A673 (cell line): Measurements from ENCODE around the gene ZNF511. TPM values are rescaled to one million over a fixed set of nuclear protein-coding genes. Genes with fewer than 3 reads are reported as not detected.

Source experiments
- BruUV-seq: library from RNA; stranded (reverse); fragments of 400-500 nt; replicated peaks from 2 replicates; lab custom pipeline; 2021; lab: Mats Ljungman, UMichigan
- CTCF ChIA-PET: fragments of 300-600 bp; sonication (Branson Sonifier 250); formaldehyde crosslinking; loops from one replicate; lab custom pipeline; 2022; ENCODE audit warnings: antibody characterized with exemption; lab: Charles Lee
- POLR2A ChIA-PET: fragments of 300-600 bp; sonication (Branson Sonifier 250); formaldehyde crosslinking; loops from one replicate; lab custom pipeline; 2022; ENCODE audit warnings: antibody characterized with exemption; ENCODE audit not compliant: low non-redundant PET; lab: Charles Lee
- DNase-seq: peaks from one replicate; pipeline ENCODE4 v3.0.0-alpha.2; 2015; ENCODE audit warnings: low spot score
- H3K27ac ChIP-seq: fragments of 200-600 bp; sonication (generic); 2 replicates; pipeline ENCODE4 v1.5.1; 2016; ENCODE audit warnings: mixed run types, low read depth, mild to moderate bottlenecking, mixed read lengths, antibody characterized with exemption, low read length; ENCODE audit not compliant: poor library complexity, severe bottlenecking
- H3K27me3 ChIP-seq: fragments of 200-600 bp; sonication (generic); replicated peaks from 2 replicates; pipeline ENCODE4 v1.6.1; 2017; ENCODE audit warnings: mixed run types, low read depth, mild to moderate bottlenecking, mixed read lengths, antibody characterized with exemption, low read length; ENCODE audit not compliant: insufficient read depth, poor library complexity
- H3K36me3 ChIP-seq: fragments of 200-600 bp; sonication (generic); 2 replicates; pipeline ENCODE4 v1.6.1; 2016; ENCODE audit warnings: mixed run types, mild to moderate bottlenecking, mixed read lengths, antibody characterized with exemption, low read length; ENCODE audit not compliant: insufficient read depth, poor library complexity, severe bottlenecking
- H3K4me1 ChIP-seq: fragments of 200-600 bp; sonication (generic); 2 replicates; pipeline ENCODE4 v1.6.1; 2017; ENCODE audit warnings: mixed run types, mild to moderate bottlenecking, mixed read lengths, antibody characterized with exemption, low read length; ENCODE audit not compliant: insufficient read depth, poor library complexity, severe bottlenecking
- H3K4me3 ChIP-seq: fragments of 200-600 bp; sonication (generic); 2 replicates; pipeline ENCODE4 v1.5.1; 2016; ENCODE audit warnings: low read depth, mixed run types, mild to moderate bottlenecking, mixed read lengths, low read length; ENCODE audit not compliant: poor library complexity, severe bottlenecking
- H3K9me3 ChIP-seq: fragments of 200-600 bp; sonication (generic); 2 replicates; pipeline ENCODE4 v1.6.1; 2016; ENCODE audit warnings: mixed run types, low read depth, mild to moderate bottlenecking, mixed read lengths, antibody characterized with exemption, low read length; ENCODE audit not compliant: poor library complexity, severe bottlenecking
- EZH2 ChIP-seq: fragments of 200-600 bp; sonication (generic); IDR thresholded peaks from 2 replicates; pipeline ENCODE4 v1.6.1; 2017; ENCODE audit warnings: borderline replicate concordance, low read depth, mild to moderate bottlenecking, mixed read lengths, antibody characterized with exemption, low read length; ENCODE audit not compliant: poor library complexity, severe bottlenecking
- intact Hi-C: fragments of 100-400 bp; cut with micrococcal nuclease; formaldehyde crosslinking; loops from one replicate; pipeline ENCODE4 v1.10.0; 2022; ENCODE audit not compliant: unreplicated experiment
- total RNA-seq: library from RNA; stranded (reverse); gene quantifications from 2 replicates; pipeline ENCODE4 v1.2.3, GENCODE V29; 2021
- TF ChIP-seq, protein P1 (sequence below): fragments of 300-800, 200-600 bp; sonication (generic); conservative IDR thresholded peaks from 2 replicates; pipeline ENCODE4 v1.5.1; 2017; ENCODE audit warnings: low read depth, mild to moderate bottlenecking, antibody characterized with exemption, low read length, moderate library complexity, mixed read lengths

The ZNF511 gene
- total RNA-seq, 1 experiment from 2014 or later = 61.4 TPM

- CTCF ChIA-PET = no interaction called here
- peaks cover under 1% of the 10 kb centered on the region for H3K4me1 ChIP-seq
- intact Hi-C loops = no loop called here
- H3K4me3 ChIP-seq = no peak overlapping the region
- POLR2A ChIA-PET = no interaction called here
- H3K9me3 ChIP-seq = no peaks in the 10 kb centered on the region
- no peak overlapping the region for H3K27ac ChIP-seq
- H3K36me3 ChIP-seq = no peaks in the 10 kb centered on the region
- no peak for DNase-seq
- no TSS peak for BruUV-seq
- no peak for TF ChIP-seq EZH2
- TF ChIP-seq, protein P1, sequence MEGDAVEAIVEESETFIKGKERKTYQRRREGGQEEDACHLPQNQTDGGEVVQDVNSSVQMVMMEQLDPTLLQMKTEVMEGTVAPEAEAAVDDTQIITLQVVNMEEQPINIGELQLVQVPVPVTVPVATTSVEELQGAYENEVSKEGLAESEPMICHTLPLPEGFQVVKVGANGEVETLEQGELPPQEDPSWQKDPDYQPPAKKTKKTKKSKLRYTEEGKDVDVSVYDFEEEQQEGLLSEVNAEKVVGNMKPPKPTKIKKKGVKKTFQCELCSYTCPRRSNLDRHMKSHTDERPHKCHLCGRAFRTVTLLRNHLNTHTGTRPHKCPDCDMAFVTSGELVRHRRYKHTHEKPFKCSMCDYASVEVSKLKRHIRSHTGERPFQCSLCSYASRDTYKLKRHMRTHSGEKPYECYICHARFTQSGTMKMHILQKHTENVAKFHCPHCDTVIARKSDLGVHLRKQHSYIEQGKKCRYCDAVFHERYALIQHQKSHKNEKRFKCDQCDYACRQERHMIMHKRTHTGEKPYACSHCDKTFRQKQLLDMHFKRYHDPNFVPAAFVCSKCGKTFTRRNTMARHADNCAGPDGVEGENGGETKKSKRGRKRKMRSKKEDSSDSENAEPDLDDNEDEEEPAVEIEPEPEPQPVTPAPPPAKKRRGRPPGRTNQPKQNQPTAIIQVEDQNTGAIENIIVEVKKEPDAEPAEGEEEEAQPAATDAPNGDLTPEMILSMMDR = no peak
- H3K27me3 ChIP-seq = peaks cover 7% of the 10 kb centered on the region
Observed at GRCh38 chr10:133341983-133342382, 33.3 kb downstream of the ZNF511 start.

GRCh38 chr10:133342942-133343341, 34.2 kb downstream of the ZNF511 start:
- POLR2A ChIA-PET = no interaction called here
- no peak for TF ChIP-seq EZH2
- TF ChIP-seq, protein P1 = no peak
- no TSS peak for BruUV-seq

GRCh38 chr10:133343558-133343957, 34.8 kb downstream of the ZNF511 start:
- Histone ChIP-seq H3K4me1 (peaks cover 6% of the 10 kb centered on the region), H3K27me3 (no peaks in the 10 kb centered on the region), H3K9me3 (no peaks in the 10 kb centered on the region), H3K27ac (no peak overlapping the region), H3K36me3 (no peaks in the 10 kb centered on the region), H3K4me3 (no peak overlapping the region)
- CTCF ChIA-PET = no interaction called here
- DNase-seq = no peak
- TF ChIP-seq, protein P1 = no peak
- no peak for TF ChIP-seq EZH2
- BruUV-seq = no TSS peak
- intact Hi-C loops = no loop called here
- POLR2A ChIA-PET = no interaction called here

More at GRCh38 chr10:133342942-133343341, 34.2 kb downstream of the ZNF511 start:
- no peaks in the 10 kb centered on the region for H3K9me3 ChIP-seq
- peaks cover 6% of the 10 kb centered on the region for H3K4me1 ChIP-seq
- intact Hi-C loops = no loop called here
- H3K36me3 ChIP-seq = no peaks in the 10 kb centered on the region
- H3K27ac ChIP-seq = no peak overlapping the region
- no peaks in the 10 kb centered on the region for H3K27me3 ChIP-seq
- no peak for DNase-seq
- CTCF ChIA-PET = no interaction called here
- no peak overlapping the region for H3K4me3 ChIP-seq
